Activated CD4-positive, alpha-beta T cell treated with anti-CD3 and anti-CD28 coated beads, Interleukin-10, Interleukin-2, amounts not matched to agents 100 ng/mL and 50 ng/mL, durations not matched to agents 16 hours and 8 hours (primary cell): ENCODE measurements around the gene SHISA3.
"Not testable (repeated sequence)": the region's sequence is repeated elsewhere in the genome, so short reads cannot be mapped to it uniquely, and the experiment has no call there.

Experiments
- DNase-seq: peaks from one replicate; pipeline ENCODE4 v3.0.0-alpha.2; 2020

The SHISA3 gene

DNA sequence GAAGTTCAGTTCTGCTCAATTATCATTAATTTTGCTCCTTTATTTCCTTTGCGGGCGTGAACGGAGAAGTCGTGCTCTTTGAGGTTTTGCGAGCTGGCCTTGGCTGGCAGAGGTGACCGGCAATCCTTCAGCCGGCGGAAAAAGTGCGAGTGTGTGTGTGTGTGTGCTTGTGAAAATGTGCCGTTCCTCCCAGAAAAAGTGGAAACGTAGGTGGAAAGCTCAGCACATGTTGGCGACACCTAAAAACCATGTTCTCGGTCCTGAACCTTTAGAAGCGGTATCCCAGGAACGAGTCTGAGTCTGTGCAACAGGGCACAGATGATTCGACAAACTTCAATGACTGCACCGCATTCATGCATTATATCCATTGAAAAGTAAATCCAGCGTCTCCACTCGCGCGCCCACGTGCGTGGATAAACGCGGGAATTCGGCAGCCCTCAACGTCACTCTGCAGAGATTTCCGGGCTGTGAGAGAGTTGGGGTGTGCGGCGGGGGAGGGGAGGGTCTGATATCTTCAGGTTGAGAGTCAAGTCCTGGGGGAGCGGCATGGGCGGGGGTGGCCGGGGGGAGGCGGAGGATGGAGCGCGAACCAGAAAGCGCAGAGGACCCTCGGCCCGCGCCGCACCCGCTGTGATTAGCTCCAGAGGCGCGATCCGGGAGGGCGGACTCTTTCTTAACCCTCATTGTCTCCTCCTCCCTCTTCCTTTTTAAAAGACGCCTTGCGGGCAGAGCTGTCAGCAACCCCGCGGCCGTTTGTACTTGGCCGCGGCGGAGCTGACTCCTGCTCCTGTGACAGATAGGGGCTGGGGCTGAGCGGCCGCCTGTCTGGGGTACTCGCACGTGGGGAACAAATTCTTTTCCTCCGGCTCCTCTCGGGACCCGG, at the start of gene SHISA3:
SHISA3 (plus strand) TSS at position 737 of the 883 bp plus-strand sequence. CDS start 569 bp downstream, outside the sequence.
- peak; percentile 50 for DNase-seq

GRCh38 chr4:42348247-42348646, 49.0 kb upstream of the SHISA3 start:
- no peak for DNase-seq

- DNase-seq: no peak
These were observed 48.6 kb upstream of the SHISA3 start for GRCh38 chr4:42348692-42349091.

- DNase-seq: no peak
These were observed 46.6 kb upstream of the SHISA3 start for GRCh38 chr4:42350611-42351182.

DNA sequence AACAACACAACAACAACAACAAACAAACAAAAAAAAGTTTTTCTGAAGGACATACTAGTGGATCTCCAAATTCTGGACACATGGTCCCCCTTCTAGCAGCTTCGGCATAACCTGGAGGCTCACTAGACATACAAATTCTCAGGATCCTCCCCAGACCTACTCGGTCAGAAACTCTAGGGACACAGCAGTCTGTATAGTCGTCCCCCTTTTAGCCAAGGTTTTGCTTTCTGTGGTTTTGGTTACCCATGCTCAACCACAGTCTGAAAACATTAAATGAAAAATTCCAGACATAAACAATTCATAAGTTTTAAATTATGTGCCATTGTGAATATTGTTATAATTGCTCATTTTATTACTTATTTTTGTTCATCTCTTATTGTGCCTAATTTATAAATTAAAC, 45.2 kb upstream of the SHISA3 start:
- DNase-seq: no peak

- DNase-seq: peak; percentile 56
These were observed 40.0 kb upstream of the SHISA3 start for GRCh38 chr4:42357325-42357724.

DNA sequence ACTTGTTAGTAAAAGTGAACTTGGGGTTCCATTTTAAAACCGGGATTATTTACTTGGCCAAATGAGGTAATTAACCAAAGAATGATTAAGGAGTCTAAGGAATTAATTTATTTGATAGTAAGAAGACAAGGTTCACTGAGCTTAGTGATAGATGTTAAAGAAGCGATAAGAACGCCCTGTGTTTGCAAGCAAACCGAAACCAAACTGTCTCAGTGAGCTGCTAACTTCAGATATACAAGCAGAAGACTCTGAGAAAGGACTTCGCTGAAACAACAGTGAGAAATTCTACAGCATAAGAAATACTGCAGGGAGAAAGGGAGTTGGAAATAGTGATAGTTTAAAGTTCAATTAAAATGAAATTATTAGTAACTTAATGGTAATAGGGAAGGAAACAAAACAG, 37.6 kb upstream of the SHISA3 start:
- DNase-seq: no peak

DNA sequence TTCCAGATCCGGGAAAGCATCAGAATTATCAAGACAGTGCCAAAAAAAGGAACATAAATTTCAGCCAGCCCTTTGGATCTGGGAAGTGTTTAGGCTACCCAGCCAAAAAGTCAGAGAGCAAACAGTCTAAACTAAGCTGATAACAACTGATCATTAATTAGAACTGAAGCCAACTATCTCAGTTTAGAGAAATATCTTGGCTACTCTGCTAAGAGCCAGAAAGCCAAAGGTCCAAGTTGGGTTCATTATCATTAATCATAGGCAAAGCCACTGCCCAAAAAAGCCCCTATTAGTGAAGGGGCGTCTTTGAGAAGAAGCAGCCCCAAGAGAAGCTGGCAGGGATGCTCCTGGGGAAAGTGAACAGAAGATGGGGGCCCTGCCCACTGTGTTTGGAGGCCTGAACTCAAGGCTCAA, 37.0 kb upstream of the SHISA3 start:
- no peak for DNase-seq

- no peak for DNase-seq
These were observed 35.8 kb upstream of the SHISA3 start for GRCh38 chr4:42361456-42361855.

DNA sequence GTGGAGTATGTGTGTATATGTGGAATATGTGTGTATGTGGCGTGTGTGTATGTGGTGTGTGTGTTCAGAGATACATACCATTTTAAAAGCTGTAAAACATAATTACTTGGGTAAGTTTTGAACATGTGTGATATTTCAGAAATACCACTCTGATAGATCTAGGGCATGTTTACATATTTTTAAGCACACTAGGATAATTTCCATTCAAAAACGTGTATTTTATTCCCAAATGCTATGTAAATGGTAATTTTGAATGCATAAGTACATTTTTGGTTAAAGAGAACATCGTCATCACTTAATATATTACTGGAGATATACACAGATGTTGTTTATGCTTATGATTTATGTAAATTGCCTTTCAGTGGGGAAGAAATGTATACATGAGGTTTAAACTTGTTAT, 34.7 kb upstream of the SHISA3 start:
- no peak for DNase-seq

- no peak for DNase-seq
These were observed 33.7 kb upstream of the SHISA3 start for GRCh38 chr4:42363614-42364013.

DNA sequence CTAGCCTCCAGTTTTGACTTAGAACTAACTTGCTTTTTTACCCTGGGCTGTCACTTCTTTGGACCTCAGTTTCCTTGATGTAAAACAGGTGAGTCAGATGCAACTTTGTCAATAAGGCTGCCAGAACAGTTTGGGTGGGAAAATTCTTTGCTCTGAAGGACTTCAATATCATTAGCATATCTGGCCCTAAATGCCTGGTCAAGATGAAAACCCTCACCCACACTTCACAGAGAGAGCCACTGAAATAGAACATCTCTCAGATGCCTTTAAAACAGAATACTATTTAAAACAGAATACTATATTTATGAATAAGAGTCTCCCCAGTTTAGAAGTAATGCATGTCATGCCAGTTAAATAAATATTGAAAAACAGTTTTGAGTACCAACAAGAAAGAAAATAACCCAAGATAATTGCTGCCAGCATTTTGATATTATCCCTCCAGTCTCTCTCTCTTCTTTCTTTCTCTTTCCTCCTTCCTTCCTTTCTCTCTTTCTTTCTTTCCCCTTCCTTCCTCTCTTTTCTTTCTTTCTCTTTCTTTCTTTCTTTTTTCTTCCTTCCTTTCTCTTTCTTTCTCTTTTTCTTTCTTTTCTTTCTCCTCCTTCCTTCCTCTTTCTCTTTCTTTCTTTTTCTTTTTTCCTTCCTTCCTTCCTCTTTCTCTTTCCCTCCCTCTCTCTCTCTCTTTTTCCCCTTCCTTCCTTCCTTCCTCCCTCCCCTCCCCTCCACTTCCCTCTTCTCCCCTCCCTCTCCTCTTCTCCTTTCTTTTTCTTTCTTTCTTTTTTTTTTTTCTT, 32.8 kb upstream of the SHISA3 start:
- no peak for DNase-seq

DNA sequence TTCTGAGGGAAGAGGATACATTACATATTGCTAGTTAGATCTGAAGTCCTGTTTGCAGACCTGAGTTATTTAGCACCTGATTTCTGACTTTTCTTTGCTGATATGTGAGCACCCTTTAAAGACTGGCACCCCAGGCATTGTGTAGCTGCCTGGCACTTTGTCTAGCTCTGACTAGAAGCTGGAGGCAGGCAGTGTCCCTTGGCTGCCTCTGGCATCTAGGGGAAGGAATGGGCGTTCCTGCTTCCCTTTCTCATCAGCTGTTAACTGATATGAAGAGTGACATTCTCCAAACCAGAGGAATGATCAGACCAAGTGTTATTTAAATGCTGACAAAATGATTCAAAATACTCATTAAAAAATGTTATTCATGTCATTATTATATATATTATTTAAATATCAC, 30.3 kb upstream of the SHISA3 start:
- DNase-seq: no peak

GRCh38 chr4:42369489-42369888, 27.8 kb upstream of the SHISA3 start:
- no peak for DNase-seq

DNA sequence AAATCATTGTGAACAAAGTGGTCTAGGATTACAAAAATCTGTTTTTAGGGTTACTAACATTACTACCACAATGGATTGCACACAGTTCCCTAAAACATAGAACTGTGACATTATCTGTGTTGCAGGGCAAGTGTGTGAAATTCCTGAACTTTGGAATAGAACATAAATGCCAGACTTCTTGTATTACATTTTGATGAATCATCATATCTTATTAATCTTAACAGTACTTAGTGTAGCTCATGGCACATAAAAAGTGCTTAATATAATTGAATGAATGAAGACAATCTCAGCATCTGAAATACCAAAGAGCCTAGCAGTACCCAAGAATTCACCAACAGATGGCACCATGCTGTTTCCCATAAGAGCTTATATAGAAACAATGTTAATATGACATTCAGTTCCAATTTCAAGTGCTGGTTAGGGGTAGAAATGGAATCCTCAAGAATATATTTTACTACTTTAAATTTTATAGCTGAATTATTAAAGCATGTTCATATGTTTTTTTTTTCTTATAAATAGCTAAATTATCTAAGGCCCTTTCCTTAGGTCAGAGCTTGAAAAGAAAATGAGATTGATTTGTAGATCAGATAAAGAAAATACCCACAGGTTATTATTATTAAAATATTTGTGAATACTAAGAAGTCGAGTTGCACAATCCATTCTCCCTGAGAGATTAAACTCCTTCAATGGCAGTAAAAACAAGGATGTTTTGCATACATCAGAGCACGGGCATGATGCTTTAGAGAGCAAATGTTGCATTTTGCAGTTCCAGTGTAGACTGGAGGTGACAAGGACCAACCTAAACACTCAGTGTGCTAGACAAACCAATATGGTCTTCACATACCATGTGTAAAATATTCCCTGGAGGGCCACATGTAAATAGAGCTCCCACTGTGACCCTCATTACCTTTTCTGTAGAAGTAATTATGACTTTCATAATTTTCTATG, 25.7 kb upstream of the SHISA3 start:
- DNase-seq: peak; percentile 23

- DNase-seq: not testable (repeated sequence)
These were observed 25.0 kb upstream of the SHISA3 start for GRCh38 chr4:42372303-42372702.

DNA sequence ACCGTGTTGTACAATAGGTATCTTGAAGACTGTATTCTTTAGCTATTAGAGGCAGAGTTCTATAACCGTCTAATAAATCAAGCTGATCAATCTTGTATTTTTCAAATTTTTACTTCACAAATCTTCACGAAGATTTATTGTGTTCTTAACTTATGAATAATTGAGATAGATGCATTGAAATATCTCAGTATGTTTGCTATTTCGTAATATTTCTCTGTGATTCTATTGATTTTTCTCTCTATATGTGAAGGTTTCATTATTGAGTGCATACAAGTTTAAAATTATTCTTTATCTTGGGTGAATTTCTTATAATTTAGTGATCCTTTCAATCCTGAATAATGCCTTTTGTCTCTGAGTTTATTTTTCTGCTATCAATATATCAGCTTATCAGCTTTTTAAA, 19.8 kb upstream of the SHISA3 start:
- no peak for DNase-seq

DNA sequence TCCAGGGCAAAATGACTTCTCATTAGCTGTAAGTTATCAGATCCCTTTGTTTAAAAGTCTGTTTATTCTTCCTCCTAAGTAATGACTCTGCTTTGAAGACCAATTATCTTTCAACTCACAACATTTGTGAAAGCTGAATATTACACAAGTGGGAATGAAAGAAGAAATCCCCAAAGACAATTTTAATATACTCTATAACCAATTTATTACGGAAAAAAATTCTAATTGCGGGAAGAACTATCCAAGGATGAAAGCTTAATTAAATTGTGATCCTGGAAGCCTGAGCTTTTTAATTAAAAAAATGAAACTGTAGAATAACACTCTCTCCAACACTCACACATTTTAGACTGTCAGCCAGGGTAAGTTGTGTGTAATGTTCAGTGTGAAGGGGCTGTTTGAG, 15.6 kb upstream of the SHISA3 start:
- DNase-seq: no peak

- no peak for DNase-seq
These were observed 11.8 kb upstream of the SHISA3 start for GRCh38 chr4:42385516-42385915.

- no peak for DNase-seq
These were observed 6.5 kb upstream of the SHISA3 start for GRCh38 chr4:42390622-42391354.

- no peak for DNase-seq
These were observed 6.0 kb upstream of the SHISA3 start for GRCh38 chr4:42391355-42391664.

GRCh38 chr4:42391981-42392380, 5.3 kb upstream of the SHISA3 start:
- no peak for DNase-seq
